GM23338 (cell line): ENCODE data around the gene LYPD5. TPM values are rescaled to one million over a fixed set of nuclear protein-coding genes. Genes with fewer than 3 reads are reported as not detected.

ENCODE experiments used
- ATAC-seq: fragments of 200-7000 bp; cut with Tn5 transposase; 3 replicates; pipeline ENCODE4 v1.9.1; 2020
- DNase-seq: peaks from one replicate; pipeline ENCODE4 v3.0.0-alpha.2; 2015; ENCODE audit warnings: low spot score
- H2AFZ ChIP-seq: fragments of 200-600 bp; sonication (generic); 2 replicates; pipeline ENCODE4 v1.8.0; 2016; ENCODE audit warnings: antibody characterized with exemption, mild to moderate bottlenecking, moderate library complexity
- H3F3A ChIP-seq: fragments of 200-600 bp; sonication (generic); replicated peaks from 2 replicates; pipeline ENCODE4 v1.8.0; 2017; ENCODE audit warnings: antibody characterized with exemption, mixed run types, low read depth
- H3K27ac ChIP-seq: fragments of 200-600 bp; sonication (generic); 2 replicates; pipeline ENCODE4 v1.6.1; 2016; ENCODE audit warnings: low read depth
- H3K27me3 ChIP-seq: fragments of 200-600 bp; sonication (generic); 2 replicates; pipeline ENCODE4 v1.8.0; 2016; ENCODE audit warnings: mild to moderate bottlenecking, mixed run types, moderate library complexity; ENCODE audit not compliant: insufficient read depth
- H3K36me3 ChIP-seq: fragments of 200-600 bp; sonication (generic); 2 replicates; pipeline ENCODE4 v1.8.0; 2016; ENCODE audit warnings: mild to moderate bottlenecking; ENCODE audit not compliant: insufficient read depth
- H3K4me1 ChIP-seq: fragments of 200-600 bp; sonication (generic); 2 replicates; pipeline ENCODE4 v1.8.0; 2016; ENCODE audit warnings: mild to moderate bottlenecking, moderate library complexity; ENCODE audit not compliant: insufficient read depth
- H3K4me2 ChIP-seq: fragments of 200-600 bp; sonication (generic); 2 replicates; pipeline ENCODE4 v1.7.1; 2017; ENCODE audit warnings: mixed run types
- H3K4me3 ChIP-seq: fragments of 200-600 bp; sonication (generic); 2 replicates; pipeline ENCODE4 v1.6.1; 2016; ENCODE audit warnings: mixed run types
- H3K79me2 ChIP-seq: fragments of 200-600 bp; sonication (generic); replicated peaks from 2 replicates; pipeline ENCODE4 v1.8.0; 2017; ENCODE audit warnings: mild to moderate bottlenecking; ENCODE audit not compliant: insufficient read depth
- H3K9me2 ChIP-seq: fragments of 200-600 bp; sonication (generic); 2 replicates; pipeline ENCODE4 v1.8.0; 2017; ENCODE audit not compliant: insufficient read depth
- H4K20me1 ChIP-seq: fragments of 200-600 bp; sonication (generic); replicated peaks from 2 replicates; pipeline ENCODE4 v1.8.0; 2017; ENCODE audit warnings: mild to moderate bottlenecking; ENCODE audit not compliant: insufficient read depth
- H3K27ac Mint-ChIP-seq: 2 replicates; pipeline ENCODE4 v1.8.0; 2020; ENCODE audit warnings: inconsistent platforms, mild to moderate bottlenecking, moderate library complexity, mixed read lengths
- H3K27me3 Mint-ChIP-seq: 3 replicates; pipeline ENCODE4 v1.8.0; 2022; ENCODE audit warnings: low read depth, mild to moderate bottlenecking, moderate library complexity, mixed read lengths, inconsistent platforms; ENCODE audit not compliant: insufficient read depth, poor library complexity
- H3K36me3 Mint-ChIP-seq: 3 replicates; pipeline ENCODE4 v1.8.0; 2021; ENCODE audit warnings: low read depth, mild to moderate bottlenecking, inconsistent platforms, moderate library complexity, mixed read lengths
- H3K4me1 Mint-ChIP-seq: 3 replicates; pipeline ENCODE4 v1.8.0; 2020; ENCODE audit warnings: mild to moderate bottlenecking, inconsistent platforms, mixed read lengths
- H3K4me3 Mint-ChIP-seq: 3 replicates; pipeline ENCODE4 v1.8.0; 2021; ENCODE audit warnings: moderate library complexity, mild to moderate bottlenecking, inconsistent platforms, mixed read lengths
- H3K9me3 Mint-ChIP-seq: 3 replicates; pipeline ENCODE4 v1.8.0; 2020; ENCODE audit warnings: moderate library complexity, mild to moderate bottlenecking, inconsistent platforms, mixed read lengths
- CREB1 ChIP-seq: fragments of 250-450 bp; sonication (Bioruptor Pico); IDR thresholded peaks from 2 replicates; pipeline ENCODE4 v1.5.0; 2020; ENCODE audit warnings: low read depth, mild to moderate bottlenecking, moderate library complexity
- EZH2 ChIP-seq: fragments of 200-600 bp; sonication (generic); IDR thresholded peaks from one replicate; pipeline ENCODE4 v1.8.0; 2017; ENCODE audit warnings: antibody characterized with exemption, mild to moderate bottlenecking, low read depth; ENCODE audit not compliant: unreplicated experiment
- EZH2phosphoT487 ChIP-seq: fragments of 200-600 bp; sonication (generic); IDR thresholded peaks from one replicate; pipeline ENCODE4 v1.8.1; 2018; ENCODE audit warnings: antibody characterized with exemption; ENCODE audit not compliant: unreplicated experiment
- JUNB ChIP-seq: IDR thresholded peaks from one replicate; pipeline ENCODE4 v1.6.1; 2016; ENCODE audit warnings: antibody characterized with exemption; ENCODE audit not compliant: unreplicated experiment
- NANOG ChIP-seq: IDR thresholded peaks from 2 replicates; pipeline ENCODE4 v1.6.1; 2016; ENCODE audit warnings: antibody characterized with exemption, borderline replicate concordance
- POLR2AphosphoS5 ChIP-seq: IDR thresholded peaks from 2 replicates; pipeline ENCODE4 v1.6.1; 2016; ENCODE audit warnings: antibody characterized with exemption, low read depth
- STAT1 ChIP-seq: IDR thresholded peaks from one replicate; pipeline ENCODE4 v1.6.1; 2016; ENCODE audit warnings: antibody characterized with exemption; ENCODE audit not compliant: unreplicated experiment
- ZNF114 ChIP-seq: fragments of 250-450 bp; sonication (Bioruptor Pico); IDR thresholded peaks from 2 replicates; pipeline ENCODE4 v1.5.0; 2020; ENCODE audit warnings: mild to moderate bottlenecking, moderate library complexity
- ZNF331 ChIP-seq: fragments of 250-450 bp; sonication (Bioruptor Pico); IDR thresholded peaks from 2 replicates; pipeline ENCODE4 v1.5.0; 2020; ENCODE audit warnings: low read depth, mild to moderate bottlenecking, moderate library complexity
- polyA plus RNA-seq: library from polyadenylated mRNA; unstranded; fragments of >200 nt; fragmentation: Nextera tagmentation; extraction: Ambion mirVana; gene quantifications from 2 replicates; pipeline ENCODE4 v1.2.1, GENCODE V29; 2016
- total RNA-seq: library from RNA; depleted of rRNA; stranded (reverse); fragments of >200 nt; shearing (Covaris generic); gene quantifications from 2 replicates; pipeline ENCODE4 v1.2.3, GENCODE V29; 2014
- TF ChIP-seq, protein P1 (sequence below), 2 experiments: fragments of 200-600 bp in 1 of 2; sonication (generic) in 1 of 2; conservative IDR thresholded peaks; 2 replicates each; pipeline versions ENCODE4 v1.5.1 to v1.6.1; 2016 to 2017; ENCODE audit warnings: antibody characterized with exemption in 2 of 2, low read depth in 2 of 2, mild to moderate bottlenecking in 2 of 2, moderate library complexity in 1 of 2
- TF ChIP-seq, protein P2 (sequence below): fragments of 250-450 bp; sonication (Bioruptor Pico); IDR thresholded peaks from 2 replicates; pipeline ENCODE4 v1.5.0; 2020; ENCODE audit warnings: mild to moderate bottlenecking, moderate library complexity
- TF ChIP-seq, protein P3 (sequence below): IDR thresholded peaks from one replicate; pipeline ENCODE4 v1.6.1; 2018; ENCODE audit warnings: antibody characterized with exemption; ENCODE audit not compliant: unreplicated experiment
- TF ChIP-seq, protein P4 (sequence below): IDR thresholded peaks from 2 replicates; pipeline ENCODE4 v1.6.1; 2016; ENCODE audit warnings: antibody characterized with exemption

LYPD5 gene
- total and polyA plus RNA-seq, 2 experiments from 2014 or later: 1.1 to 1.5 TPM

DNA sequence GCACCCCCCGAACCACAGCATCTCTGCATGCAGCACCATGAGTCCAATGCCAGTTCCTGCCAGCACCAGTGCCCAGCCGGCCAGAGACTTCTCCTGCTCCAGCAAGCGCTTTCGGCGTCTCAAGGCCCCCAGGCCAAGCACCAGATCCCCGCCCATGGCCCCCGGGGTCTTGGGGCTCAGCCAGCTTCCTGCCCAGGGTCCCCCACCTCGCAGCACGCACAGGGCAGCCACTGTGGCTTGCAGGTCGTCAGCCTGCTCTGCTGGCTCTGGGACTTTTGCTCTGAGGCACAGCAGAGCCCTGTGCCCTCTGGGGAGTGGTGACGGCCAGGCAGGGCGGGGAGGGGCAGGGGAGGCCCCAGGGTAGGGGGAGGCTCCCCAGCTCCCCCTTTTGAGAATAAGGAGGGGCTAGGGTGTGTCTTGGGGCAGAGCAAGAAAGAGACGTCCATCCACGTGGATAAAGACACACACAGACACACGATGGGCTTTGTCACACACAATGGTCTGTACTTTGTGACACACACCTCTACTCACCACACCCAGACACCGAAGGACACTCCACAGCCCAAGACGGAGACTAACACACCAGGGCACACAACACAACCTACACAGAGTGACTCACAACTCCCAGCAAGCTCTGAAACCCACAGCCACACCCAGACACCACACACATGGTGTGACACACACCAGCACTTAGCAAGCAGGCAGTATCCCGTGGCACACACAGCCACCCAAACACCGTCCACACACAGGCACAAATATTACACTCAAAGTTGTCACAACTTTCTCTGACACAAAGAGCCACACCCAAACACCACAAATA lies 21.3 kb downstream of the LYPD5 start, which contains the start of gene KCNN4:
KCNN4 (minus strand) TSS at position 268 of the 820 bp plus-strand sequence; CDS start at position 156, 112 bp downstream.
- no peak within 1 kb of the TSS for H3K4me3 ChIP-seq
- no peaks in the 10 kb centered on the region; the same call in 2 of the 3 replicates for H3K9me3 Mint-ChIP-seq
- H3K27me3 ChIP-seq: no peaks in the 10 kb centered on the region
- H3K9me2 ChIP-seq: no peaks in the 10 kb centered on the region
- no peak; the same call in 2 of the 3 replicates for ATAC-seq
- peak within 1 kb of the TSS; percentile 43 for H2AFZ ChIP-seq
- H3K4me3 Mint-ChIP-seq: no peak within 1 kb of the TSS
- no peaks in the 10 kb centered on the region for H3K79me2 ChIP-seq
- H3K36me3 Mint-ChIP-seq: no peaks in the 10 kb centered on the region
- no peak for DNase-seq
- no peaks in the 10 kb centered on the region for H4K20me1 ChIP-seq
- H3K36me3 ChIP-seq: no peaks in the 10 kb centered on the region
- peaks cover 21% of the 10 kb centered on the region for H3K27me3 Mint-ChIP-seq
- no peak within 1 kb of the TSS for H3K27ac Mint-ChIP-seq
- TF ChIP-seq EZH2 (no peak), JUNB (no peak), EZH2phosphoT487 (no peak), ZNF331 (CRISPR knock-in tag) (no peak), CREB1 (CRISPR knock-in tag) (no peak), POLR2AphosphoS5 (no peak), ZNF114 (CRISPR knock-in tag) (no peak), NANOG (no peak), STAT1 (no peak)
- TF ChIP-seq, protein P1, sequence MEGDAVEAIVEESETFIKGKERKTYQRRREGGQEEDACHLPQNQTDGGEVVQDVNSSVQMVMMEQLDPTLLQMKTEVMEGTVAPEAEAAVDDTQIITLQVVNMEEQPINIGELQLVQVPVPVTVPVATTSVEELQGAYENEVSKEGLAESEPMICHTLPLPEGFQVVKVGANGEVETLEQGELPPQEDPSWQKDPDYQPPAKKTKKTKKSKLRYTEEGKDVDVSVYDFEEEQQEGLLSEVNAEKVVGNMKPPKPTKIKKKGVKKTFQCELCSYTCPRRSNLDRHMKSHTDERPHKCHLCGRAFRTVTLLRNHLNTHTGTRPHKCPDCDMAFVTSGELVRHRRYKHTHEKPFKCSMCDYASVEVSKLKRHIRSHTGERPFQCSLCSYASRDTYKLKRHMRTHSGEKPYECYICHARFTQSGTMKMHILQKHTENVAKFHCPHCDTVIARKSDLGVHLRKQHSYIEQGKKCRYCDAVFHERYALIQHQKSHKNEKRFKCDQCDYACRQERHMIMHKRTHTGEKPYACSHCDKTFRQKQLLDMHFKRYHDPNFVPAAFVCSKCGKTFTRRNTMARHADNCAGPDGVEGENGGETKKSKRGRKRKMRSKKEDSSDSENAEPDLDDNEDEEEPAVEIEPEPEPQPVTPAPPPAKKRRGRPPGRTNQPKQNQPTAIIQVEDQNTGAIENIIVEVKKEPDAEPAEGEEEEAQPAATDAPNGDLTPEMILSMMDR (conservative IDR thresholded peaks at IDR 0.05; ENCODE audit: low read depth in 2 of 2): no peak
- TF ChIP-seq, protein P2, sequence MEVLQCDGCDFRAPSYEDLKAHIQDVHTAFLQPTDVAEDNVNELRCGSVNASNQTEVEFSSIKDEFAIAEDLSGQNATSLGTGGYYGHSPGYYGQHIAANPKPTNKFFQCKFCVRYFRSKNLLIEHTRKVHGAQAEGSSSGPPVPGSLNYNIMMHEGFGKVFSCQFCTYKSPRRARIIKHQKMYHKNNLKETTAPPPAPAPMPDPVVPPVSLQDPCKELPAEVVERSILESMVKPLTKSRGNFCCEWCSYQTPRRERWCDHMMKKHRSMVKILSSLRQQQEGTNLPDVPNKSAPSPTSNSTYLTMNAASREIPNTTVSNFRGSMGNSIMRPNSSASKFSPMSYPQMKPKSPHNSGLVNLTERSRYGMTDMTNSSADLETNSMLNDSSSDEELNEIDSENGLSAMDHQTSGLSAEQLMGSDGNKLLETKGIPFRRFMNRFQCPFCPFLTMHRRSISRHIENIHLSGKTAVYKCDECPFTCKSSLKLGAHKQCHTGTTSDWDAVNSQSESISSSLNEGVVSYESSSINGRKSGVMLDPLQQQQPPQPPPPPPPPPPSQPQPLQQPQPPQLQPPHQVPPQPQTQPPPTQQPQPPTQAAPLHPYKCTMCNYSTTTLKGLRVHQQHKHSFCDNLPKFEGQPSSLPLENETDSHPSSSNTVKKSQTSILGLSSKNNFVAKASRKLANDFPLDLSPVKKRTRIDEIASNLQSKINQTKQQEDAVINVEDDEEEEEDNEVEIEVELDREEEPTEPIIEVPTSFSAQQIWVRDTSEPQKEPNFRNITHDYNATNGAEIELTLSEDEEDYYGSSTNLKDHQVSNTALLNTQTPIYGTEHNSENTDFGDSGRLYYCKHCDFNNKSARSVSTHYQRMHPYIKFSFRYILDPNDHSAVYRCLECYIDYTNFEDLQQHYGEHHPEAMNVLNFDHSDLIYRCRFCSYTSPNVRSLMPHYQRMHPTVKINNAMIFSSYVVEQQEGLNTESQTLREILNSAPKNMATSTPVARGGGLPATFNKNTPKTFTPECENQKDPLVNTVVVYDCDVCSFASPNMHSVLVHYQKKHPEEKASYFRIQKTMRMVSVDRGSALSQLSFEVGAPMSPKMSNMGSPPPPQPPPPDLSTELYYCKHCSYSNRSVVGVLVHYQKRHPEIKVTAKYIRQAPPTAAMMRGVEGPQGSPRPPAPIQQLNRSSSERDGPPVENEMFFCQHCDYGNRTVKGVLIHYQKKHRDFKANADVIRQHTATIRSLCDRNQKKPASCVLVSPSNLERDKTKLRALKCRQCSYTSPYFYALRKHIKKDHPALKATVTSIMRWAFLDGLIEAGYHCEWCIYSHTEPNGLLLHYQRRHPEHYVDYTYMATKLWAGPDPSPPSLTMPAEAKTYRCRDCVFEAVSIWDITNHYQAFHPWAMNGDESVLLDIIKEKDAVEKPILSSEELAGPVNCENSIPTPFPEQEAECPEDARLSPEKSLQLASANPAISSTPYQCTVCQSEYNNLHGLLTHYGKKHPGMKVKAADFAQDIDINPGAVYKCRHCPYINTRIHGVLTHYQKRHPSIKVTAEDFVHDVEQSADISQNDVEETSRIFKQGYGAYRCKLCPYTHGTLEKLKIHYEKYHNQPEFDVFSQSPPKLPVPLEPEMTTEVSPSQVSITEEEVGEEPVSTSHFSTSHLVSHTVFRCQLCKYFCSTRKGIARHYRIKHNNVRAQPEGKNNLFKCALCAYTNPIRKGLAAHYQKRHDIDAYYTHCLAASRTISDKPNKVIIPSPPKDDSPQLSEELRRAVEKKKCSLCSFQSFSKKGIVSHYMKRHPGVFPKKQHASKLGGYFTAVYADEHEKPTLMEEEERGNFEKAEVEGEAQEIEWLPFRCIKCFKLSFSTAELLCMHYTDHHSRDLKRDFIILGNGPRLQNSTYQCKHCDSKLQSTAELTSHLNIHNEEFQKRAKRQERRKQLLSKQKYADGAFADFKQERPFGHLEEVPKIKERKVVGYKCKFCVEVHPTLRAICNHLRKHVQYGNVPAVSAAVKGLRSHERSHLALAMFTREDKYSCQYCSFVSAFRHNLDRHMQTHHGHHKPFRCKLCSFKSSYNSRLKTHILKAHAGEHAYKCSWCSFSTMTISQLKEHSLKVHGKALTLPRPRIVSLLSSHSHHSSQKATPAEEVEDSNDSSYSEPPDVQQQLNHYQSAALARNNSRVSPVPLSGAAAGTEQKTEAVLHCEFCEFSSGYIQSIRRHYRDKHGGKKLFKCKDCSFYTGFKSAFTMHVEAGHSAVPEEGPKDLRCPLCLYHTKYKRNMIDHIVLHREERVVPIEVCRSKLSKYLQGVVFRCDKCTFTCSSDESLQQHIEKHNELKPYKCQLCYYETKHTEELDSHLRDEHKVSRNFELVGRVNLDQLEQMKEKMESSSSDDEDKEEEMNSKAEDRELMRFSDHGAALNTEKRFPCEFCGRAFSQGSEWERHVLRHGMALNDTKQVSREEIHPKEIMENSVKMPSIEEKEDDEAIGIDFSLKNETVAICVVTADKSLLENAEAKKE (CRISPR knock-in tag): no peak
- TF ChIP-seq, protein P3, sequence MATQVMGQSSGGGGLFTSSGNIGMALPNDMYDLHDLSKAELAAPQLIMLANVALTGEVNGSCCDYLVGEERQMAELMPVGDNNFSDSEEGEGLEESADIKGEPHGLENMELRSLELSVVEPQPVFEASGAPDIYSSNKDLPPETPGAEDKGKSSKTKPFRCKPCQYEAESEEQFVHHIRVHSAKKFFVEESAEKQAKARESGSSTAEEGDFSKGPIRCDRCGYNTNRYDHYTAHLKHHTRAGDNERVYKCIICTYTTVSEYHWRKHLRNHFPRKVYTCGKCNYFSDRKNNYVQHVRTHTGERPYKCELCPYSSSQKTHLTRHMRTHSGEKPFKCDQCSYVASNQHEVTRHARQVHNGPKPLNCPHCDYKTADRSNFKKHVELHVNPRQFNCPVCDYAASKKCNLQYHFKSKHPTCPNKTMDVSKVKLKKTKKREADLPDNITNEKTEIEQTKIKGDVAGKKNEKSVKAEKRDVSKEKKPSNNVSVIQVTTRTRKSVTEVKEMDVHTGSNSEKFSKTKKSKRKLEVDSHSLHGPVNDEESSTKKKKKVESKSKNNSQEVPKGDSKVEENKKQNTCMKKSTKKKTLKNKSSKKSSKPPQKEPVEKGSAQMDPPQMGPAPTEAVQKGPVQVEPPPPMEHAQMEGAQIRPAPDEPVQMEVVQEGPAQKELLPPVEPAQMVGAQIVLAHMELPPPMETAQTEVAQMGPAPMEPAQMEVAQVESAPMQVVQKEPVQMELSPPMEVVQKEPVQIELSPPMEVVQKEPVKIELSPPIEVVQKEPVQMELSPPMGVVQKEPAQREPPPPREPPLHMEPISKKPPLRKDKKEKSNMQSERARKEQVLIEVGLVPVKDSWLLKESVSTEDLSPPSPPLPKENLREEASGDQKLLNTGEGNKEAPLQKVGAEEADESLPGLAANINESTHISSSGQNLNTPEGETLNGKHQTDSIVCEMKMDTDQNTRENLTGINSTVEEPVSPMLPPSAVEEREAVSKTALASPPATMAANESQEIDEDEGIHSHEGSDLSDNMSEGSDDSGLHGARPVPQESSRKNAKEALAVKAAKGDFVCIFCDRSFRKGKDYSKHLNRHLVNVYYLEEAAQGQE: no peak
- TF ChIP-seq, protein P4, sequence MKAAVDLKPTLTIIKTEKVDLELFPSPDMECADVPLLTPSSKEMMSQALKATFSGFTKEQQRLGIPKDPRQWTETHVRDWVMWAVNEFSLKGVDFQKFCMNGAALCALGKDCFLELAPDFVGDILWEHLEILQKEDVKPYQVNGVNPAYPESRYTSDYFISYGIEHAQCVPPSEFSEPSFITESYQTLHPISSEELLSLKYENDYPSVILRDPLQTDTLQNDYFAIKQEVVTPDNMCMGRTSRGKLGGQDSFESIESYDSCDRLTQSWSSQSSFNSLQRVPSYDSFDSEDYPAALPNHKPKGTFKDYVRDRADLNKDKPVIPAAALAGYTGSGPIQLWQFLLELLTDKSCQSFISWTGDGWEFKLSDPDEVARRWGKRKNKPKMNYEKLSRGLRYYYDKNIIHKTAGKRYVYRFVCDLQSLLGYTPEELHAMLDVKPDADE: no peak
- 0 out of 2 replicates have a peak within 1 kb of the TSS, but pooled peaks have one; percentile 1 for H3K4me2 ChIP-seq
- H3K27ac ChIP-seq: no peak within 1 kb of the TSS
- peaks cover 23% of the 10 kb centered on the region for H3K4me1 ChIP-seq
- H3F3A ChIP-seq: no peaks in the 10 kb centered on the region
- peaks cover 44% of the 10 kb centered on the region for H3K4me1 Mint-ChIP-seq
